Astrocyte of the spinal cord (primary cell): ENCODE measurements around the gene LAP3.

Experiments
- DNase-seq: peaks from one replicate; pipeline ENCODE4 v3.0.0; 2011; ENCODE audit warnings: low read depth, low spot score
- H3K4me3 ChIP-seq: 2 replicates; pipeline ENCODE4 v1.5.1; 2011; ENCODE audit warnings: low read depth, mild to moderate bottlenecking, low read length, moderate library complexity
- CTCF ChIP-seq: IDR thresholded peaks from 2 replicates; pipeline ENCODE4 v1.5.1; 2012; ENCODE audit warnings: low read depth, mild to moderate bottlenecking, low read length, inconsistent platforms
- in situ Hi-C: cut with HindIII; loops from 2 replicates; pipeline ENCODE4 v1.10.0; 2017; ENCODE audit warnings: low sequenced_read_pairs

Gene LAP3

GRCh38 chr4:17614416-17615299 lies 37.7 kb downstream of the LAP3 start, which contains the start of gene MED28:
MED28 (plus strand) TSS chr4:17614641; CDS start chr4:17614655, 14 bp downstream.
- peak; percentile 2 for TF ChIP-seq CTCF
- peak; percentile 95 for DNase-seq
- H3K4me3 ChIP-seq, result peak within 1 kb of the TSS; percentile 99
- in situ Hi-C loops, result no loop called here

GRCh38 chr4:17616283-17616682 lies 39.3 kb downstream of the LAP3 start:
- no peak overlapping the region for H3K4me3 ChIP-seq
- in situ Hi-C loops, result no loop called here
- DNase-seq, result no peak
- TF ChIP-seq CTCF, result no peak

GRCh38 chr4:17618926-17619325 lies 41.9 kb downstream of the LAP3 start:
- in situ Hi-C loops, result no loop called here
- TF ChIP-seq CTCF, result no peak
- no peak overlapping the region for H3K4me3 ChIP-seq
- no peak for DNase-seq

- TF ChIP-seq CTCF, result no peak
- peak; percentile 36 for DNase-seq
- in situ Hi-C loops, result no loop called here
- no peak overlapping the region for H3K4me3 ChIP-seq
Observed at GRCh38 chr4:17619416-17620105, 42.6 kb downstream of the LAP3 start.

- H3K4me3 ChIP-seq, result no peak overlapping the region
- in situ Hi-C loops, result no loop called here
- DNase-seq, result no peak
- no peak for TF ChIP-seq CTCF
Observed at GRCh38 chr4:17623451-17624001, 46.5 kb downstream of the LAP3 start.

- in situ Hi-C loops, result no loop called here
- no peak for TF ChIP-seq CTCF
- no peak overlapping the region for H3K4me3 ChIP-seq
- no peak for DNase-seq
Observed at GRCh38 chr4:17624821-17625220, 47.8 kb downstream of the LAP3 start.
